ENCODE data around the gene ZNF597.

The ZNF597 gene

GRCh38 chr16:3389663-3390338 lies 53.5 kb downstream of the ZNF597 start:
- ATAC-seq: no peak
- TF ChIP-seq ESRRG (CRISPR knock-in tag; IDR thresholded peaks at IDR 0.05) (no peak), TSHZ2 (CRISPR knock-in tag; IDR thresholded peaks at IDR 0.05) (no peak), CREB5 (CRISPR knock-in tag; IDR thresholded peaks at IDR 0.05; ENCODE audit: low read depth) (no peak), ZNF70 (CRISPR knock-in tag; IDR thresholded peaks at IDR 0.05) (no peak), ARNTL (CRISPR knock-in tag; IDR thresholded peaks at IDR 0.05; ENCODE audit: borderline replicate concordance, low read depth) (no peak), GLIS3 (CRISPR knock-in tag; IDR thresholded peaks at IDR 0.05) (no peak), SNAI2 (CRISPR knock-in tag; IDR thresholded peaks at IDR 0.05) (no peak), RARB (CRISPR knock-in tag; IDR thresholded peaks at IDR 0.05) (no peak), ZFP3 (CRISPR knock-in tag; IDR thresholded peaks at IDR 0.05) (no peak), ZFP30 (CRISPR knock-in tag; IDR thresholded peaks at IDR 0.05) (no peak)

GRCh38 chr16:3388325-3388724 lies 55.0 kb downstream of the ZNF597 start:
- TF ChIP-seq ZFP30 (CRISPR knock-in tag; IDR thresholded peaks at IDR 0.05) (no peak), ZNF8 (CRISPR knock-in tag; IDR thresholded peaks at IDR 0.05) (no peak)
- ATAC-seq: no peak

GRCh38 chr16:3383045-3383448 lies 60.3 kb downstream of the ZNF597 start:
- no peak for ATAC-seq
- no peak for TF ChIP-seq POU6F1 (CRISPR knock-in tag; IDR thresholded peaks at IDR 0.05; ENCODE audit: borderline replicate concordance, low read depth)
- TF ChIP-seq ZFP30 (CRISPR knock-in tag; IDR thresholded peaks at IDR 0.05): no peak
- no peak for TF ChIP-seq CSRNP3 (CRISPR knock-in tag; IDR thresholded peaks at IDR 0.05)
- TF ChIP-seq ZNF8 (CRISPR knock-in tag; IDR thresholded peaks at IDR 0.05): no peak
- TF ChIP-seq ZFP3 (CRISPR knock-in tag; IDR thresholded peaks at IDR 0.05): no peak
- TF ChIP-seq BACH2 (CRISPR knock-in tag; IDR thresholded peaks at IDR 0.05; ENCODE audit: borderline replicate concordance): no peak
- TF ChIP-seq PPARA (CRISPR knock-in tag; IDR thresholded peaks at IDR 0.05; ENCODE audit: borderline replicate concordance): no peak

Measured in SK-N-SH treated with all-trans-retinoic acid at 6 μM for 48 hours (cell line).